Naive thymus-derived CD4-positive, alpha-beta T cell (primary cell): ENCODE measurements around the gene ENTPD1. TPM values are rescaled to one million over a fixed set of nuclear protein-coding genes. Genes with fewer than 3 reads are reported as not detected.
"Not testable (repeated sequence)": the region's sequence is repeated elsewhere in the genome, so short reads cannot be mapped to it uniquely, and the experiment has no call there.

Source experiments
- ATAC-seq: fragments of 150-1000 bp; cut with Tn5 transposase; 2 replicates; pipeline ENCODE4 v1.10.0; 2021; ENCODE audit warnings: mild to moderate bottlenecking, moderate library complexity
- CTCF ChIA-PET: fragments of 350-600 bp; sonication (Branson Sonifier 250); formaldehyde crosslinking; loops from one replicate; lab custom pipeline; 2021; ENCODE audit warnings: antibody characterized with exemption; lab: Charles Lee
- POLR2A ChIA-PET: fragments of 350-600 bp; sonication (Branson Sonifier 250); formaldehyde crosslinking; loops from one replicate; lab custom pipeline; 2021; ENCODE audit warnings: antibody characterized with exemption, inconsistent platforms; lab: Charles Lee
- DNase-seq, 9 donors: peaks; one replicate each; pipeline versions ENCODE4 v3.0.0 to v3.0.0-alpha.2; 2020 to 2022; ENCODE audit warnings: mixed read lengths in 1 of 9
- H3K27ac ChIP-seq: one replicate; pipeline ENCODE4 v1.7.0; 2013; ENCODE audit warnings: mild to moderate bottlenecking, low read depth, low read length, moderate library complexity
- H3K27me3 ChIP-seq, 2 donors: one replicate each; pipeline ENCODE4 v1.7.0; 2013; ENCODE audit warnings: low read length in 2 of 2, mild to moderate bottlenecking in 2 of 2, moderate library complexity in 2 of 2; ENCODE audit not compliant: control insufficient read depth in 2 of 2, insufficient read depth in 2 of 2
- H3K36me3 ChIP-seq, 3 experiments: 1 replicate in 2 of 3; 2 replicates in 1 of 3; pipeline ENCODE4 v1.7.0; 2013; ENCODE audit warnings: low read length in 3 of 3, mild to moderate bottlenecking in 3 of 3, moderate library complexity in 1 of 3; ENCODE audit not compliant: insufficient read depth in 3 of 3, control insufficient read depth in 2 of 3
- H3K4me1 ChIP-seq, 2 donors: one replicate each; pipeline ENCODE4 v1.7.0; 2013; ENCODE audit warnings: low read length in 2 of 2, mild to moderate bottlenecking in 2 of 2, moderate library complexity in 1 of 2; ENCODE audit not compliant: control insufficient read depth in 2 of 2, insufficient read depth in 2 of 2
- H3K4me3 ChIP-seq: 2 replicates; pipeline ENCODE4 v1.7.0; 2013; ENCODE audit warnings: mild to moderate bottlenecking, low read length
- H3K9me3 ChIP-seq, 3 experiments: 1 replicate in 2 of 3; 2 replicates in 1 of 3; pipeline ENCODE4 v1.7.0; 2013; ENCODE audit warnings: low read length in 3 of 3; ENCODE audit not compliant: control insufficient read depth in 2 of 3
- H3K27ac Mint-ChIP-seq, 9 donors: one replicate each; pipeline ENCODE4 v1.8.0; 2020 to 2022; ENCODE audit warnings: mixed read lengths in 9 of 9, mild to moderate bottlenecking in 8 of 9, moderate library complexity in 5 of 9, inconsistent platforms in 2 of 9
- H3K27me3 Mint-ChIP-seq, 5 donors: one replicate each; pipeline ENCODE4 v1.8.0; 2021 to 2022; ENCODE audit warnings: mixed read lengths in 5 of 5, mild to moderate bottlenecking in 1 of 5
- H3K36me3 Mint-ChIP-seq, 5 donors: one replicate each; pipeline ENCODE4 v1.8.0; 2020 to 2022; ENCODE audit warnings: mixed read lengths in 5 of 5, mild to moderate bottlenecking in 3 of 5, inconsistent platforms in 1 of 5
- H3K4me1 Mint-ChIP-seq, 7 donors: one replicate each; pipeline ENCODE4 v1.8.0; 2020 to 2022; ENCODE audit warnings: mixed read lengths in 7 of 7, mild to moderate bottlenecking in 3 of 7, inconsistent platforms in 1 of 7
- H3K4me3 Mint-ChIP-seq, 10 donors: one replicate each; pipeline ENCODE4 v1.8.0; 2020 to 2022; ENCODE audit warnings: mild to moderate bottlenecking in 10 of 10, mixed read lengths in 10 of 10, moderate library complexity in 6 of 10, inconsistent platforms in 2 of 10
- H3K9me3 Mint-ChIP-seq, 11 donors: one replicate each; pipeline ENCODE4 v1.8.0; 2020 to 2022; ENCODE audit warnings: mixed read lengths in 11 of 11, mild to moderate bottlenecking in 4 of 11, inconsistent platforms in 1 of 11, moderate library complexity in 1 of 11
- intact Hi-C, 2 donors: fragments of 100-400 bp; cut with micrococcal nuclease; formaldehyde crosslinking; loops; one replicate each; pipeline ENCODE4 v1.15.1; 2023
- polyA plus RNA-seq, 2 donors: library from polyadenylated mRNA; unstranded; fragments of 300-500 nt; fragmentation: Illumina TruSeq; gene quantifications; one replicate each; pipeline ENCODE4 v1.2.3, GENCODE V29; 2021
- total RNA-seq, 6 experiments: library from RNA in 5 of 6; stranded (reverse) in 5 of 6; gene quantifications; 1 replicate in 5 of 6; 2 replicates in 1 of 6; pipeline ENCODE4 v1.2.3 and lab custom pipeline; 2021 to 2026

The ENTPD1 gene
- total and polyA plus RNA-seq, 7 experiments from 2014 or later, result 0.21 to 28.2 (median 1.2) TPM

DNA sequence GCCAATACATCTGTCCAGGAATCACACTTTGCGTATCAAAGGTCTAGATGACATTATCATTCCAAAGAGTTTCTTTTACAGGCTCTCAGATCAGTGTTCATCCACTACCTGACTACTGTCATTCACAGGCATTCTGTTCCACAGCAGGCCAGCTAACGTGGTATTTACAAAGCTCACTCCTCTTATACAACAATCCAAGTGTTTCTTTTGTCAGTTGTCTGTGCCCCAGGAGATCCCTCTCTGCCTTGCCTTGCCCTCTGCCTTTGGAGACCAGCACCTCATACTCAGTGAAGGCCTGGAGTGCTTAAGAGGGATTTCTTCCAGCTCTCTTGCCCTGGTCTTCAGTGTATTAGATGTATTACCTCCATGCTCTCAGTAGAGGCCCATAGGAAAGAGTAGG lies 117.2 kb downstream of the ENTPD1 start:
- ChIA-PET CTCF (interaction anchor here (0.5 kb wide), 1 partner anchor 252 kb away, joined by 3 read pairs; no protein-coding TSS in a partner anchor), POLR2A (interaction anchor here (1.0 kb wide), 1 partner anchor 179 kb away, joined by 3 read pairs; no protein-coding TSS in a partner anchor)
- Histone ChIP-seq H3K4me1 (no peaks in the 10 kb centered on the region), H3K9me3 (no peaks in the 10 kb centered on the region), H3K27me3 (no peaks in the 10 kb centered on the region), H3K27ac (no peak overlapping the region), H3K36me3 (peaks cover 0 to 7% (median 0%) of the 10 kb centered on the region in 3 experiments), H3K4me3 (no peak overlapping the region)
- Mint-ChIP-seq H3K36me3 (peaks cover 21 to 62% (median 39%) of the 10 kb centered on the region in 5 donors), H3K27ac (no peak overlapping the region), H3K9me3 (peaks cover 0 to 7% (median 0%) of the 10 kb centered on the region in 11 donors), H3K4me1 (no peaks in the 10 kb centered on the region), H3K4me3 (no peak overlapping the region), H3K27me3 (no peaks in the 10 kb centered on the region)
- ATAC-seq (no peak), DNase-seq (no peak)
- intact Hi-C loops, result no loop called here

DNA sequence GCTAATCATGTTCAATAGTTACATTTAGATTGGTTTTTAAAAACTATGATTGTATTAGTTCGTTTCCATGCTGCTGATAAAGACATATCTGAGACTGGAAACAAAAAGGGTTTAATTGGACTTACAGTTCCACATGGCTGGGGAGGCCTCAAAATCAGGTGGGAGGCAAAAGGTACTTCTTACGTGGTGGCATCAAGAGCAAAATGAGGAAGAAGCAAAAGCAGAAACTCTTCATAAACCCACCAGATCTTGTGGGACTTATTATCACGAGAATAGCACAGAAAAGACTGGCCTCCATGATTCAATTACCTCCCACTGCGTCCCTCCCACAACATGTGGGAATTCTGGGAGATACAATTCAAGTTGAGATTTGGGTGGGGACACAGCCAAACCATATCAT lies 117.7 kb downstream of the ENTPD1 start:
- intact Hi-C loops, result no loop called here
- ATAC-seq, result no peak

DNA sequence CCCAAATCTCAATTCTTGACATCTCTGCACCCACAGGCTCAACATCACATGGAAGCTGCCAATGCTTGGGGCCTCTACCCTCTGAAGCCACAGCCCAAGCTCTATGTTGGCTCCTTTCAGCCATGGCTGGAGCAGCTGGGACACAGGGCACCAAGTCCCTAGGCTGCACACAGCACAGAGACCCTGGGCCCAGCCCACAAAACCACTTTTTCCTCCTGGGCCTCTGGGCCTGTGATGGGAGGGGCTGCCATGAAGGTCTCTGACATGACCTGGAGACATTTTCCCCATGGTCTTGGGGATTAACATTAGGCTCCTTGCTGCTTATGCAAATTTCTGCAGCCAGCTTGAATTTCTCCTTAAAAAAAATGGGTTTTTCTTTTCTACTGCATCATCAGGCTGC lies 118.8 kb downstream of the ENTPD1 start:
- intact Hi-C loops, H3K4me3 Mint-ChIP-seq, ATAC-seq, H3K9me3 Mint-ChIP-seq, H3K36me3 ChIP-seq, H3K27ac ChIP-seq, H3K27me3 Mint-ChIP-seq, H3K27ac Mint-ChIP-seq, H3K27me3 ChIP-seq, H3K9me3 ChIP-seq, DNase-seq, H3K4me3 ChIP-seq, H3K4me1 Mint-ChIP-seq, H3K4me1 ChIP-seq, POLR2A ChIA-PET: not testable (repeated sequence)
- CTCF ChIA-PET, result interaction anchor here (0.6 kb wide), 1 partner anchor 91 kb away, joined by 3 read pairs; no protein-coding TSS in a partner anchor
- peaks cover 21 to 66% (median 40%) of the 10 kb centered on the region in 5 donors for H3K36me3 Mint-ChIP-seq

More for the DNA sequence above, 117.7 kb downstream of the ENTPD1 start:
- Histone ChIP-seq H3K27ac (no peak overlapping the region), H3K4me1 (no peaks in the 10 kb centered on the region), H3K27me3 (no peaks in the 10 kb centered on the region), H3K9me3 (no peaks in the 10 kb centered on the region), H3K36me3 (peaks cover 0 to 7% (median 0%) of the 10 kb centered on the region in 3 experiments), H3K4me3 (no peak overlapping the region)
- ChIA-PET POLR2A (interaction anchor here (1.0 kb wide), 1 partner anchor 180 kb away, joined by 3 read pairs; no protein-coding TSS in a partner anchor), CTCF (no interaction called here)
- no peak overlapping the region for H3K4me3 Mint-ChIP-seq
- H3K9me3 Mint-ChIP-seq, result peaks cover 0 to 7% (median 0%) of the 10 kb centered on the region in 11 donors
- peaks cover 21 to 65% (median 39%) of the 10 kb centered on the region in 5 donors for H3K36me3 Mint-ChIP-seq
- DNase-seq, result no peak
- H3K27me3 Mint-ChIP-seq, result no peaks in the 10 kb centered on the region
- H3K4me1 Mint-ChIP-seq, result no peaks in the 10 kb centered on the region
- H3K27ac Mint-ChIP-seq, result no peak overlapping the region

DNA sequence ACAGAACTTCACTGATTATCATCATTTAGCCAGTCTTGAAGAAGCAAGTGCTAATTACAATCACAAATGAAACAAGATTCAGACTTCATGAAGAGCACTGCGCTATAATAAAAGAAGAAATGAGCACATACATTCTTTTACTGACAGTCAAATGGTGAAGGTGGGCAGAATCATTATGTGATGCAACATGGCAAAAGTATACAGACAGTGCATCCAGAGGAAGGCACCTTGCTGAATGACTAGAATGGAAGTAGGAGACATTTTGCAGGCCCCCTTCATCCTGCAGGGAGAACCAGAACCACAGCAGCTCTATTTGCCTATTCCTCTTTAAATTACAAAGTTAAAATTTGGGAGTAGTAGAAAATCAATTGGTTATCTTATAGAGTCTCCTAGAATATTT lies 120.8 kb downstream of the ENTPD1 start:
- Mint-ChIP-seq H3K27me3 (no peaks in the 10 kb centered on the region), H3K27ac (peak overlapping the region in 1 of 9 donors; percentile 48), H3K4me1 (no peaks in the 10 kb centered on the region), H3K4me3 (no peak overlapping the region), H3K9me3 (peaks cover 0 to 7% (median 0%) of the 10 kb centered on the region in 11 donors), H3K36me3 (peaks cover 21 to 65% (median 41%) of the 10 kb centered on the region in 5 donors)
- CTCF ChIA-PET, result no interaction called here
- H3K27me3 ChIP-seq, result no peaks in the 10 kb centered on the region
- no peak overlapping the region for H3K4me3 ChIP-seq
- peaks cover 0 to 7% (median 0%) of the 10 kb centered on the region in 3 experiments for H3K36me3 ChIP-seq
- no peak for ATAC-seq
- no peaks in the 10 kb centered on the region for H3K9me3 ChIP-seq
- H3K27ac ChIP-seq, result no peak overlapping the region
- POLR2A ChIA-PET, result interaction anchor here (0.8 kb wide), 1 partner anchor 149 kb away, joined by 3 read pairs; no protein-coding TSS in a partner anchor
- intact Hi-C loops, result no loop called here
- no peaks in the 10 kb centered on the region for H3K4me1 ChIP-seq
- DNase-seq, result no peak

DNA sequence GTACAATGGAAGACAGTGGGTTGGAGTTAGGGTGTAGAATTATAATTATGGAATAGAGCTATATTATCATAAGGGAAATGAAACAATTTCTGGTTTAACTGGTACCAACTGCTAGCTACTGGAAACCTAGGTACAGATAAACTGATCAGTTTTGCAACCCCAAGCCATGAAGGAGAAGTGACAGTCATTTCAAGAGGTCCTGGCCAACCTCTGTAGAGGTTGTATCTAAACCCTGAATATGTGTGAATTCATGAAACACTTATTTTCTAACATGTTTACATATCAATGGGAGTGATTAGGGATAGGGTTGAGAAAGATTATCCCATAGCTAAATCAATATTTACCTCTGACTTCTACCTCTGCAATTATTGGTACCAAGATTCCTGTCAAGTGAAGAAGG lies 121.9 kb downstream of the ENTPD1 start:
- ChIA-PET CTCF (interaction anchor here (0.7 kb wide), 1 partner anchor 210 kb away, joined by 3 read pairs; no protein-coding TSS in a partner anchor), POLR2A (interaction anchor here (0.8 kb wide), 1 partner anchor 148 kb away, joined by 3 read pairs; no protein-coding TSS in a partner anchor)
- H3K4me3 ChIP-seq, result no peak overlapping the region
- H3K4me3 Mint-ChIP-seq, result no peak overlapping the region
- H3K27ac Mint-ChIP-seq, result no peak overlapping the region
- peaks cover 0 to 12% (median 0%) of the 10 kb centered on the region in 11 donors for H3K9me3 Mint-ChIP-seq
- no peak for ATAC-seq
- peaks cover 21 to 57% (median 40%) of the 10 kb centered on the region in 5 donors for H3K36me3 Mint-ChIP-seq
- H3K27me3 Mint-ChIP-seq, result no peaks in the 10 kb centered on the region
- no peak overlapping the region for H3K27ac ChIP-seq
- H3K36me3 ChIP-seq, result peaks cover 0 to 7% (median 0%) of the 10 kb centered on the region in 3 experiments
- no peaks in the 10 kb centered on the region for H3K27me3 ChIP-seq
- intact Hi-C loops, result no loop called here
- no peak for DNase-seq
- H3K4me1 Mint-ChIP-seq, result no peaks in the 10 kb centered on the region
- no peaks in the 10 kb centered on the region for H3K9me3 ChIP-seq
- no peaks in the 10 kb centered on the region for H3K4me1 ChIP-seq

DNA sequence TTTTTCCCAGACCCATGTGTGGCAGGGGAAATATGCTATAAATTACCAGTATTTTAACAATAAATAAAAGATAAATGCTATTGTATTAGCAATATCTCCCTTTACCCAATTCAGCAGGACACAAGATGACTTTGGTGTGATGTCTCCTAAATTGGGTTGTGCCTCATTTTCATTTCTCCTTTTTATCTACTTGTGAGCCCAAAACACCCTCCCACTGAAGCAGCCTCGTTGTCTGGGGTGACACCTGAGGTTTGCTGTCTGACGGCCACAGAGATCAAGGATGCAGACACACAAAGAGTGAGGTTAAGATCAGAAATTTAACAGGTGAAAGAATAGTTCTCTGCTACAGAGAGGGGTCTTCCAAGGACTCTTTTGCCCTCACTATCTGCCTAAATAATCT lies 124.7 kb downstream of the ENTPD1 start:
- Histone ChIP-seq H3K4me3 (no peak overlapping the region), H3K36me3 (peaks cover 0 to 3% (median 0%) of the 10 kb centered on the region in 3 experiments), H3K9me3 (no peaks in the 10 kb centered on the region), H3K27me3 (no peaks in the 10 kb centered on the region), H3K27ac (no peak overlapping the region), H3K4me1 (no peaks in the 10 kb centered on the region)
- CTCF ChIA-PET, result no interaction called here
- intact Hi-C loops, result no loop called here
- Mint-ChIP-seq H3K27me3 (no peaks in the 10 kb centered on the region), H3K27ac (no peak overlapping the region), H3K4me1 (peaks cover 0 to 2% (median 0%) of the 10 kb centered on the region in 7 donors), H3K9me3 (peaks cover 0 to 5% (median 0%) of the 10 kb centered on the region in 11 donors), H3K4me3 (no peak overlapping the region), H3K36me3 (peaks cover 5 to 31% (median 19%) of the 10 kb centered on the region in 5 donors)
- POLR2A ChIA-PET, result interaction anchor here (0.6 kb wide), 1 partner anchor 127 kb away, joined by 3 read pairs; no protein-coding TSS in a partner anchor
- ATAC-seq, result no peak
- DNase-seq, result no peak
